Adrenal gland (tissue), 5 donors: Measurements from ENCODE around the gene SCAPER.

Source experiments
- POLR2A ChIP-seq, 2 donors: fragments of 450-650 bp; IDR thresholded peaks; one replicate each; pipeline ENCODE4 v1.6.1; 2017; ENCODE audit warnings: antibody characterized with exemption in 2 of 2, mild to moderate bottlenecking in 2 of 2, moderate library complexity in 1 of 2
- TF ChIP-seq, protein P1 (sequence below), 6 experiments: fragments of 450-650 bp in 4 of 6; fragments of 200-600 bp in 2 of 6; sonication (generic) in 1 of 6; IDR thresholded peaks; 1 replicate in 5 of 6; 2 replicates in 1 of 6; pipeline versions ENCODE4 v1.5.1 to v1.8.0; 2016 to 2021; ENCODE audit warnings: antibody characterized with exemption in 6 of 6, mild to moderate bottlenecking in 2 of 6, moderate library complexity in 1 of 6
- donor health status: DM: no; HTN: no; CAD: no.

DNA sequence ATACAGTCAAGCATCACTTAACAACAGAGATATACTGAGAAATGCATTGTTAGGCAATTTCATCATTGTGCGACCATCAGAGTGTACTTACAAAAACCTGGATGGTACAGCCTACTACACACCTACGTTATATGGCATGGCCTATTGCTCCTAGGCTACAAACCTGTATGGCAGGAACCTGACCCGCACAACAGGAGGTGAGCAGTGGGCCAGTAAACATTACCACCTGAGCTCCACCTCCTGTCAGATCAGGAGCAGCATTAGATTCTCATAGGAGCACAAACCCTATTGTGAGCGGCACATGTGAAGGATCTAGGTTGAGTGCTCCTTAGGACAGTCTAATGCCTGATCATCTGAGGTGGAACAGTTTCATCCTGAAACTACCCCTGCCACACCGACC, 89.7 kb downstream of the SCAPER start:
- TF ChIP-seq POLR2A (IDR thresholded peaks at IDR 0.05), result no peak
- TF ChIP-seq, protein P1, sequence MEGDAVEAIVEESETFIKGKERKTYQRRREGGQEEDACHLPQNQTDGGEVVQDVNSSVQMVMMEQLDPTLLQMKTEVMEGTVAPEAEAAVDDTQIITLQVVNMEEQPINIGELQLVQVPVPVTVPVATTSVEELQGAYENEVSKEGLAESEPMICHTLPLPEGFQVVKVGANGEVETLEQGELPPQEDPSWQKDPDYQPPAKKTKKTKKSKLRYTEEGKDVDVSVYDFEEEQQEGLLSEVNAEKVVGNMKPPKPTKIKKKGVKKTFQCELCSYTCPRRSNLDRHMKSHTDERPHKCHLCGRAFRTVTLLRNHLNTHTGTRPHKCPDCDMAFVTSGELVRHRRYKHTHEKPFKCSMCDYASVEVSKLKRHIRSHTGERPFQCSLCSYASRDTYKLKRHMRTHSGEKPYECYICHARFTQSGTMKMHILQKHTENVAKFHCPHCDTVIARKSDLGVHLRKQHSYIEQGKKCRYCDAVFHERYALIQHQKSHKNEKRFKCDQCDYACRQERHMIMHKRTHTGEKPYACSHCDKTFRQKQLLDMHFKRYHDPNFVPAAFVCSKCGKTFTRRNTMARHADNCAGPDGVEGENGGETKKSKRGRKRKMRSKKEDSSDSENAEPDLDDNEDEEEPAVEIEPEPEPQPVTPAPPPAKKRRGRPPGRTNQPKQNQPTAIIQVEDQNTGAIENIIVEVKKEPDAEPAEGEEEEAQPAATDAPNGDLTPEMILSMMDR (IDR thresholded peaks at IDR 0.05), result no peak
